ENCODE results near the gene KDM4E.

KDM4E gene

DNA sequence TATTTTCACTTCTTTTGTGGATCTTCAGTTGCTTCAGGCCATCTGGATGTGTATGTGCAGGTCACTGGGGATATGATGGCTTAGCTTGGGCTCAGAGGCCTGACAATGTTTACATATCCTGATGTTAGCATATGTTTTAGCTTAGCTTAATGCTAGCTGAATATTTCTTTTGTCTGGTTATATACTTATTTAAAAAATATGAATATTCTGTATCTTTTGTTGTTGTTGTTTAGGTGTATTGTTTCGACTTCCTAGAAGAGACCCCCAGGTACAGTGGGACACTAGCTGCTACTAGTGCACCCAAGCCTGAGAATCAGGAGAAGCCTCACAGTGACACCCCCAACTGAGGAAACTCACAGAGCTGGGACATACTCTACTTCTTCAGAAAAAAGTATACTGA, at the start of gene KDM4E:
TSS of gene KDM4E (plus strand) at position 301 of the 400 bp plus-strand sequence. CDS start 300 bp downstream, outside the sequence.
- no peak for DNase-seq (ENCODE audit: low read depth)
- Histone ChIP-seq H3K27me3 (replicated peaks; ENCODE audit: control insufficient read depth, insufficient read depth, low read length) (no peaks in the 10 kb centered on the region), H3K4me3 (ENCODE audit: low read length) (no peak within 1 kb of the TSS), H3K36me3 (ENCODE audit: control insufficient read depth, insufficient read depth, low read length, severe bottlenecking) (no peaks in the 10 kb centered on the region), H3K4me1 (ENCODE audit: control insufficient read depth, insufficient read depth, low read length) (no peaks in the 10 kb centered on the region), H3K9me3 (ENCODE audit: control insufficient read depth, low read length) (no peaks in the 10 kb centered on the region), H3K9ac (ENCODE audit: low read length) (no peak within 1 kb of the TSS)

DNA sequence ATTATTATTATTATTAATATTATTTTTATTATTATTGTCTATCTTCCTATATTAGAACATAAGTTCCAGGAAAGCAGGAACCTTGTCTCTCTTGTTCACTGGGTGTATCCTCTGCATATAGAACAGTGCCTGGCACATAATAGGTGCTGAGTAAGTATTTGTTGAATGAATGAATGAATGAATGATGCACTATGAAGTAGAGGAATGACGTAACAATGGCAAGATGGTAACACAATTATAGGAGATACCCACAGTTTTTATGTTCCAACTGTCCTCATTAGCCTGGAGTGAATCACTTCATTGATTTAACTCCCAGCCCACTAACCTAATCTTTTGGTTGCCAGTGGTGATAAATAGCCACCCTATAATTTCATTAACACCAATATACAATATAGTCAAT, 49.5 kb upstream of the KDM4E start:
- H3K9me3 ChIP-seq (ENCODE audit: control insufficient read depth, low read length), result no peaks in the 10 kb centered on the region
- no peak overlapping the region for H3K9ac ChIP-seq (ENCODE audit: low read length)
- peaks cover 24% of the 10 kb centered on the region for H3K4me1 ChIP-seq (ENCODE audit: control insufficient read depth, insufficient read depth, low read length)
- no peak for DNase-seq (ENCODE audit: low read depth)
- H3K27me3 ChIP-seq (replicated peaks; ENCODE audit: control insufficient read depth, insufficient read depth, low read length), result no peaks in the 10 kb centered on the region
- no peak overlapping the region for H3K4me3 ChIP-seq (ENCODE audit: low read length)
- peaks cover 13% of the 10 kb centered on the region for H3K36me3 ChIP-seq (ENCODE audit: control insufficient read depth, insufficient read depth, low read length, severe bottlenecking)

DNA sequence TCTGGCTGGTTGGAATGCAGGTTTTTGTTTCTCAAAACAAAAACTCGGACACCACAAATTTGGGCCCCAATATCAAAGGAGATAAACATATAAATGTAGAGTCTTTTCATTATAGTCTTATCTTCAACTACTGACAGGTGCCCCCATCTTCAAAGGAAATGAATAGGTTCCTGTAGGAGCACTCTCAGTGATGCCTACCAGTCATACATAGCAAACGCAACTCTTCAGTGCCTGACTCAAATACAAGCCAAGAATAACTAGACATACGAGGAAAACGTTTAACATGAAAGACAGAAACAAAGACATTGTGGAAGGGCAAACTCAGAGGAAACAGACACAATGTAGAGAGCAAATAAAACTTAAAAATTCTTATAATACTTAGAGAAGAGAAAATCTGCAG, 37.7 kb upstream of the KDM4E start:
- Histone ChIP-seq H3K9ac (ENCODE audit: low read length) (no peak overlapping the region), H3K4me3 (ENCODE audit: low read length) (no peak overlapping the region), H3K27me3 (replicated peaks; ENCODE audit: control insufficient read depth, insufficient read depth, low read length) (no peaks in the 10 kb centered on the region), H3K4me1 (ENCODE audit: control insufficient read depth, insufficient read depth, low read length) (no peaks in the 10 kb centered on the region), H3K36me3 (ENCODE audit: control insufficient read depth, insufficient read depth, low read length, severe bottlenecking) (no peaks in the 10 kb centered on the region), H3K9me3 (ENCODE audit: control insufficient read depth, low read length) (no peaks in the 10 kb centered on the region)
- no peak for DNase-seq (ENCODE audit: low read depth)

DNA sequence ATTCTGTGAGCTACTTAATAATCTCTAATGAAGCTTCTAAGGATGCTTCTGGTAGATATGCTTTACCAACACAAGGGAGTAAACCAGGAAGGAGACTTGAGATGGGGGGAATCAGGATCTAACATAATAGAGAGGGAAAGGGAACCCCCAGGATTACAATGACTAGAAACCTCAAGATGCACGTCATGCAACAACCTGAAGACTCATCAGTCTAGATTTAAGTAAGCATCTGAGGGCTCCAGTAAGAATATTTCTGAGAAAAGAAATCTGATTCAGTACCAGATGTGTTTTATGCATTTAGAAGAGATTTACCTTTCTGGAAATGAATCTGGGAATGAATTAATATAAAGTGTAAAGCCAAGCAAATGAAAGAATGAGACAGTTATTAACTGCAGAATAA, 36.3 kb upstream of the KDM4E start:
- Histone ChIP-seq H3K36me3 (ENCODE audit: control insufficient read depth, insufficient read depth, low read length, severe bottlenecking) (no peaks in the 10 kb centered on the region), H3K27me3 (replicated peaks; ENCODE audit: control insufficient read depth, insufficient read depth, low read length) (no peaks in the 10 kb centered on the region), H3K9me3 (ENCODE audit: control insufficient read depth, low read length) (no peaks in the 10 kb centered on the region), H3K4me3 (ENCODE audit: low read length) (no peak overlapping the region), H3K9ac (ENCODE audit: low read length) (no peak overlapping the region), H3K4me1 (ENCODE audit: control insufficient read depth, insufficient read depth, low read length) (no peaks in the 10 kb centered on the region)
- no peak for DNase-seq (ENCODE audit: low read depth)

- Histone ChIP-seq H3K9ac (ENCODE audit: low read length) (no peak overlapping the region), H3K27me3 (replicated peaks; ENCODE audit: control insufficient read depth, insufficient read depth, low read length) (no peaks in the 10 kb centered on the region), H3K4me1 (ENCODE audit: control insufficient read depth, insufficient read depth, low read length) (no peaks in the 10 kb centered on the region), H3K36me3 (ENCODE audit: control insufficient read depth, insufficient read depth, low read length, severe bottlenecking) (no peaks in the 10 kb centered on the region), H3K4me3 (ENCODE audit: low read length) (no peak overlapping the region), H3K9me3 (ENCODE audit: control insufficient read depth, low read length) (no peaks in the 10 kb centered on the region)
- no peak for DNase-seq (ENCODE audit: low read depth)
Observed at GRCh38 chr11:94993400-94993943, 31.6 kb upstream of the KDM4E start.

GRCh38 chr11:94997437-94997836, 27.6 kb upstream of the KDM4E start:
- H3K4me1 ChIP-seq (ENCODE audit: control insufficient read depth, insufficient read depth, low read length), result no peaks in the 10 kb centered on the region
- no peaks in the 10 kb centered on the region for H3K9me3 ChIP-seq (ENCODE audit: control insufficient read depth, low read length)
- no peak overlapping the region for H3K9ac ChIP-seq (ENCODE audit: low read length)
- DNase-seq (ENCODE audit: low read depth), result no peak
- no peaks in the 10 kb centered on the region for H3K27me3 ChIP-seq (replicated peaks; ENCODE audit: control insufficient read depth, insufficient read depth, low read length)
- H3K4me3 ChIP-seq (ENCODE audit: low read length), result no peak overlapping the region
- no peaks in the 10 kb centered on the region for H3K36me3 ChIP-seq (ENCODE audit: control insufficient read depth, insufficient read depth, low read length, severe bottlenecking)

GRCh38 chr11:94998285-94998684, 26.8 kb upstream of the KDM4E start:
- Histone ChIP-seq H3K9ac (ENCODE audit: low read length) (no peak overlapping the region), H3K4me1 (ENCODE audit: control insufficient read depth, insufficient read depth, low read length) (no peaks in the 10 kb centered on the region), H3K4me3 (ENCODE audit: low read length) (no peak overlapping the region), H3K27me3 (replicated peaks; ENCODE audit: control insufficient read depth, insufficient read depth, low read length) (no peaks in the 10 kb centered on the region), H3K9me3 (ENCODE audit: control insufficient read depth, low read length) (no peaks in the 10 kb centered on the region), H3K36me3 (ENCODE audit: control insufficient read depth, insufficient read depth, low read length, severe bottlenecking) (no peaks in the 10 kb centered on the region)
- no peak for DNase-seq (ENCODE audit: low read depth)

DNA sequence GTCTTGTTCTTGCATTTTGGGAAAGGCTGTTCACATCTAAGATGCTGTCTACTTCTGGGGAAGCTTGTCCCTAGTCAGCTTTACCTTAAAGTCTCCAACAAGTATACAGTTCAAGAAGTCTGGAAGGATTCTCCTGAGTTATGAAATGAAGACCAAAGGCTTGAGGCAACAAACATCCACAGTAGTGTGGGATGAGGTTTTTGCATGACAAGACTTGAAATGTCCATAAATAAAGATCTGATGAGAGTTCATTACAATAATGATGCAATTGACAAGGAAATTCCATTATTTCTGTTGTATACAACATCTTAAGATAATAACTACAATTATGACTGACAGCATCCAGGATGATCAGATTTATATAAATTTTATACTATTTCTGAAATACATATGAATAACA, 21.3 kb upstream of the KDM4E start:
- H3K4me1 ChIP-seq (ENCODE audit: control insufficient read depth, insufficient read depth, low read length), result no peaks in the 10 kb centered on the region
- H3K36me3 ChIP-seq (ENCODE audit: control insufficient read depth, insufficient read depth, low read length, severe bottlenecking), result no peaks in the 10 kb centered on the region
- no peak for DNase-seq (ENCODE audit: low read depth)
- H3K9me3 ChIP-seq (ENCODE audit: control insufficient read depth, low read length), result peaks cover 9% of the 10 kb centered on the region
- H3K27me3 ChIP-seq (replicated peaks; ENCODE audit: control insufficient read depth, insufficient read depth, low read length), result no peaks in the 10 kb centered on the region
- no peak overlapping the region for H3K4me3 ChIP-seq (ENCODE audit: low read length)
- no peak overlapping the region for H3K9ac ChIP-seq (ENCODE audit: low read length)

DNA sequence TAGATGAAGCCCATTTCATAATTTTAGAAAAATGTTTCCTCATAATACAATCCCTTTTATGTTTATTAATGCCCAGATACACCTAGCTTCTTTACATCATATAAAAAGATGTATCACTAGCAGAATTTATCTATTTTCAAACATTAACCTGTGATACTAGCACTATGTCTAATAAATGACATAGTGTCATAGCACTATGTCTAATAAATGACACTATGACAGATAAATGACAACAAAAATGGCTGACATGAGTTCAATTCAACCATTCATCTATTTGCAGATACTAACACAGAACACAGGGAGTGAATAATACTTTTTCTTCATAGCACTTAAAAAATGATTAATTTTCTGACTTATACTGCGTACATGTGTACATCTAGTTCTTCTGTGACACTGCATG, 19.4 kb upstream of the KDM4E start:
- DNase-seq (ENCODE audit: low read depth), result no peak
- Histone ChIP-seq H3K36me3 (ENCODE audit: control insufficient read depth, insufficient read depth, low read length, severe bottlenecking) (no peaks in the 10 kb centered on the region), H3K4me1 (ENCODE audit: control insufficient read depth, insufficient read depth, low read length) (no peaks in the 10 kb centered on the region), H3K9me3 (ENCODE audit: control insufficient read depth, low read length) (peaks cover 10% of the 10 kb centered on the region), H3K27me3 (replicated peaks; ENCODE audit: control insufficient read depth, insufficient read depth, low read length) (no peaks in the 10 kb centered on the region), H3K9ac (ENCODE audit: low read length) (no peak overlapping the region), H3K4me3 (ENCODE audit: low read length) (no peak overlapping the region)

GRCh38 chr11:95011376-95011775, 13.7 kb upstream of the KDM4E start:
- H3K4me1 ChIP-seq (ENCODE audit: control insufficient read depth, insufficient read depth, low read length), result no peaks in the 10 kb centered on the region
- H3K27me3 ChIP-seq (replicated peaks; ENCODE audit: control insufficient read depth, insufficient read depth, low read length), result peaks cover 6% of the 10 kb centered on the region
- no peaks in the 10 kb centered on the region for H3K36me3 ChIP-seq (ENCODE audit: control insufficient read depth, insufficient read depth, low read length, severe bottlenecking)
- H3K9me3 ChIP-seq (ENCODE audit: control insufficient read depth, low read length), result peaks cover 10% of the 10 kb centered on the region
- H3K4me3 ChIP-seq (ENCODE audit: low read length), result no peak overlapping the region
- DNase-seq (ENCODE audit: low read depth), result no peak
- H3K9ac ChIP-seq (ENCODE audit: low read length), result no peak overlapping the region

DNA sequence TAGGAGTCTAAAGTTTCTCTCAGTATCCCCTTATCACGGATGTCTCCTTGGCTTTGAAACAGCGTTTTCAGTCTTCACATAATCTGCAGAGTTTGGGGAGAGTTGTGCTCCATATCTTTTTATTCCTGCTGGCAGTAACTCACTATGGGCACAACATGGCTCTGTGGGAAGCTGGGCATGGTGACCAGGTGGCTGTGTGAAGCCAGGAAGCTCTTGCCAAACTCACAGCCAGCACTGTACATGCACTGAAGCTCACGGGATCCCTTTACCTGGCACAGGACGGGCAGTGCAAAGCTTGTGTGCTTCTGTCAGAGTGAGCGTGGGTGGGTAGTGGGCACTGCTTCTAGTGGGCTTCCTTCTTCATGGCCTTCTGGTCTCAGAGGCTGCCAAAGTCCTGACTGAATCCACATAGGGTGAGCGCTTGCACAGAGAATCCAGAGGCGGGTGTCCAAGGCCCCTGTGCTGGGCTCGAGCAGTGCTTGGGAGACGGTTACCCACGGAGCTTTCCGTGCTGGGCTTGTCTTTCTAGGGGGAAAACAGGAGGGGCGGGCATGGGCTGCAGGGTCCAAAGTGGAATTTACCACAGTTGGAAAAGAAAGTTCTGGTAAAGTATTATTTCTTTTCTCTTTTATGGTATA, 10.8 kb upstream of the KDM4E start:
- Histone ChIP-seq H3K4me1 (ENCODE audit: control insufficient read depth, insufficient read depth, low read length) (no peaks in the 10 kb centered on the region), H3K27me3 (replicated peaks; ENCODE audit: control insufficient read depth, insufficient read depth, low read length) (peaks cover 6% of the 10 kb centered on the region), H3K4me3 (ENCODE audit: low read length) (no peak overlapping the region), H3K36me3 (ENCODE audit: control insufficient read depth, insufficient read depth, low read length, severe bottlenecking) (no peaks in the 10 kb centered on the region), H3K9me3 (ENCODE audit: control insufficient read depth, low read length) (no peaks in the 10 kb centered on the region), H3K9ac (ENCODE audit: low read length) (no peak overlapping the region)
- no peak for DNase-seq (ENCODE audit: low read depth)

DNA sequence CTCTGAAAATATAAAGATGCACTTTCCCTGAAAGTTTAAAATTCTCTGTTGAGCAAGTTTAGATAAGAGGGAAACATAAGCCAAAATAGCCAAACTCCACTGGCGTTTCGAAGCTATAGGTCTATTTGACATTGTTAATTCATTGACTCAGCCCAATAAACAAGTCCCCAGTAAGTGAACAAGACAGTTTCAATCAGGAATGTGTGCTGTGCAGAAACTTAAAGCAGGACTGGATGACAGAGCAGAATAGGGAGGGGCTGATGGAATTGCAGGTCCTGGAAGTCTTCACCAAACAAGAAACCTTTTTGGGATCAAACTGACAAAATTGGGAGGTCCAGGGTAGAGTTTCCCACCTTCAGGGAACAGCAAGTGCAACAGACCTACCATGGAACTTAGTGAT, 8.9 kb upstream of the KDM4E start:
- H3K9me3 ChIP-seq (ENCODE audit: control insufficient read depth, low read length), result no peaks in the 10 kb centered on the region
- no peaks in the 10 kb centered on the region for H3K4me1 ChIP-seq (ENCODE audit: control insufficient read depth, insufficient read depth, low read length)
- H3K9ac ChIP-seq (ENCODE audit: low read length), result no peak overlapping the region
- peaks cover 6% of the 10 kb centered on the region for H3K27me3 ChIP-seq (replicated peaks; ENCODE audit: control insufficient read depth, insufficient read depth, low read length)
- no peak overlapping the region for H3K4me3 ChIP-seq (ENCODE audit: low read length)
- no peaks in the 10 kb centered on the region for H3K36me3 ChIP-seq (ENCODE audit: control insufficient read depth, insufficient read depth, low read length, severe bottlenecking)
- peak; percentile 1 for DNase-seq (ENCODE audit: low read depth)
